A549 (cell line): Measurements from ENCODE around the gene ALDH3A2. TPM values are rescaled to one million over a fixed set of nuclear protein-coding genes. Genes with fewer than 3 reads are reported as not detected.

ENCODE experiments used
- ATAC-seq, 2 experiments: fragments of 200-7000 bp in 1 of 2; fragments of >200 bp in 1 of 2; cut with Nextera tagmentation in 1 of 2; cut with Tn5 transposase in 1 of 2; 3 replicates each; pipeline versions ENCODE4 v1.8.0 to v1.9.1; 2018 to 2020; ENCODE audit warnings: mild to moderate bottlenecking in 1 of 2, moderate library complexity in 1 of 2
- CTCF ChIA-PET: fragments of 300-600 bp; sonication (Branson Sonifier 250); formaldehyde crosslinking; extraction: SDS; loops from one replicate; lab custom pipeline; 2021; ENCODE audit warnings: antibody characterized with exemption, inconsistent platforms; lab: Yijun Ruan, JAX
- POLR2A ChIA-PET: fragments of 350-600 bp; formaldehyde crosslinking; extraction: SDS; loops from one replicate; lab custom pipeline; 2021; ENCODE audit warnings: antibody characterized with exemption, inconsistent platforms; lab: Yijun Ruan, JAX
- DNase-seq, 2 experiments: peaks; one replicate each; pipeline versions ENCODE4 v3.0.0 to v3.0.0-alpha.2; 2011 to 2016; ENCODE audit warnings: low read depth in 1 of 2, low spot score in 1 of 2
- FAIRE-seq: peaks from 2 replicates; lab custom pipeline; 2011; peaks lifted over from hg19 to GRCh38; lab: Jason Lieb, UNC
- H3K27ac ChIP-seq, 2 experiments: fragments of >200 bp; sonication (Bioruptor Twin); formaldehyde crosslinking; 3 replicates each; pipeline ENCODE4 v1.5.1; 2016 to 2017
- H3K4me1 ChIP-seq: fragments of >200 bp; sonication (Bioruptor Twin); formaldehyde crosslinking; 3 replicates; pipeline ENCODE4 v1.6.1; 2016
- H3K4me2 ChIP-seq: fragments of >200 bp; sonication (Bioruptor Twin); formaldehyde crosslinking; 3 replicates; pipeline ENCODE4 v1.6.1; 2016
- H3K4me3 ChIP-seq: fragments of >200 bp; sonication (Bioruptor Twin); formaldehyde crosslinking; 3 replicates; pipeline ENCODE4 v1.5.1; 2016
- H3K9me3 ChIP-seq: fragments of >200 bp; sonication (Bioruptor Twin); formaldehyde crosslinking; 3 replicates; pipeline ENCODE4 v1.6.1; 2016
- ATOH8 ChIP-seq: fragments of 250-450 bp; sonication (Bioruptor Pico); IDR thresholded peaks from 2 replicates; pipeline ENCODE4 v1.5.0; 2020; ENCODE audit warnings: low read depth, mild to moderate bottlenecking, moderate library complexity
- BCL3 ChIP-seq: fragments of >200 bp; sonication (Bioruptor Twin); formaldehyde crosslinking; IDR thresholded peaks from 3 replicates; pipeline ENCODE4 v1.6.1; 2016
- CBX2 ChIP-seq: fragments of 200-600 bp; sonication (generic); IDR thresholded peaks from 2 replicates; pipeline ENCODE4 v1.6.1; 2016; ENCODE audit warnings: low read depth, mild to moderate bottlenecking, borderline replicate concordance
- CHD2 ChIP-seq: fragments of 150-350 bp; IDR thresholded peaks from 2 replicates; pipeline ENCODE4 v1.6.1; 2014; ENCODE audit warnings: low read length; ENCODE audit not compliant: partially characterized antibody
- CTCF ChIP-seq: fragments of >200 bp; sonication (Bioruptor Twin); formaldehyde crosslinking; IDR thresholded peaks from 3 replicates; pipeline ENCODE4 v1.5.1; 2016
- E2F6 ChIP-seq: IDR thresholded peaks from 2 replicates; pipeline ENCODE4 v1.6.1; 2012; ENCODE audit warnings: low read depth, borderline replicate concordance
- EHMT2 ChIP-seq: fragments of 200-600 bp; sonication (generic); IDR thresholded peaks from 2 replicates; pipeline ENCODE4 v1.6.1; 2016; ENCODE audit warnings: antibody characterized with exemption, low read depth, mild to moderate bottlenecking, moderate library complexity
- EP300 ChIP-seq, 2 experiments: fragments of >200 bp; sonication (Bioruptor Twin); formaldehyde crosslinking; IDR thresholded peaks; 2 replicates in 1 of 2; 3 replicates in 1 of 2; pipeline ENCODE4 v1.6.1; 2016 to 2017
- GATA3 ChIP-seq: IDR thresholded peaks from 2 replicates; pipeline ENCODE4 v1.6.1; 2012; ENCODE audit warnings: borderline replicate concordance
- HMGXB4 ChIP-seq: fragments of 250-450 bp; sonication (Bioruptor Pico); IDR thresholded peaks from 2 replicates; pipeline ENCODE4 v1.5.0; 2021; ENCODE audit warnings: mild to moderate bottlenecking, moderate library complexity, borderline replicate concordance
- HOXA7 ChIP-seq: fragments of 250-450 bp; sonication (Bioruptor Pico); IDR thresholded peaks from 2 replicates; pipeline ENCODE4 v1.5.0; 2020; ENCODE audit warnings: mild to moderate bottlenecking, moderate library complexity
- JUNB ChIP-seq: fragments of >200 bp; sonication (Bioruptor Twin); formaldehyde crosslinking; IDR thresholded peaks from 2 replicates; pipeline ENCODE4 v1.6.1; 2016
- KDM1A ChIP-seq: fragments of 200-600 bp; sonication (generic); IDR thresholded peaks from 2 replicates; pipeline ENCODE4 v1.6.1; 2016; ENCODE audit warnings: low read depth, mild to moderate bottlenecking
- MAX ChIP-seq: IDR thresholded peaks from 2 replicates; pipeline ENCODE4 v1.6.1; 2012
- MYC ChIP-seq: IDR thresholded peaks from 2 replicates; pipeline ENCODE4 v1.6.1; 2012; ENCODE audit warnings: mild to moderate bottlenecking, inconsistent platforms, low read length, improper control_type of control experiment, borderline replicate concordance
- NPAS2 ChIP-seq: fragments of 250-450 bp; sonication (Bioruptor Pico); IDR thresholded peaks from 2 replicates; pipeline ENCODE4 v1.8.0; 2022; ENCODE audit warnings: mild to moderate bottlenecking, moderate library complexity, borderline replicate concordance
- PBX3 ChIP-seq: IDR thresholded peaks from 2 replicates; pipeline ENCODE4 v1.6.1; 2012
- POLR2A ChIP-seq: IDR thresholded peaks from 2 replicates; pipeline ENCODE4 v1.6.1; 2012; ENCODE audit warnings: mild to moderate bottlenecking, low read length
- POLR2AphosphoS2 ChIP-seq: conservative IDR thresholded peaks from 2 replicates; pipeline ENCODE4 v1.6.1; 2012; ENCODE audit warnings: low read length, improper control_type of control experiment, inconsistent platforms
- RAD21 ChIP-seq, 2 experiments: fragments of >200 bp in 1 of 2; sonication (Bioruptor Twin) in 1 of 2; formaldehyde crosslinking in 1 of 2; IDR thresholded peaks in 1 of 2; conservative IDR thresholded peaks in 1 of 2; 2 replicates in 1 of 2; 3 replicates in 1 of 2; pipeline ENCODE4 v1.6.1; 2012 to 2018; ENCODE audit warnings: inconsistent platforms in 1 of 2
- RCOR1 ChIP-seq: fragments of 150-350 bp; IDR thresholded peaks from 2 replicates; pipeline ENCODE4 v1.6.1; 2014; ENCODE audit warnings: antibody characterized with exemption, low read length, low read depth
- RFX5 ChIP-seq: fragments of 450-650 bp; IDR thresholded peaks from 2 replicates; pipeline ENCODE4 v1.7.1; 2014; ENCODE audit warnings: antibody characterized with exemption, mild to moderate bottlenecking, moderate library complexity
- RNF2 ChIP-seq: fragments of 200-600 bp; sonication (generic); IDR thresholded peaks from 2 replicates; pipeline ENCODE4 v1.6.1; 2016; ENCODE audit warnings: low read depth, mild to moderate bottlenecking, antibody characterized with exemption, moderate library complexity, borderline replicate concordance
- SMC3 ChIP-seq: fragments of >200 bp; sonication (Bioruptor Twin); formaldehyde crosslinking; IDR thresholded peaks from 3 replicates; pipeline ENCODE4 v1.6.1; 2018; ENCODE audit warnings: inconsistent platforms
- SREBF2 ChIP-seq: fragments of 450-650 bp; IDR thresholded peaks from 2 replicates; pipeline ENCODE4 v1.6.1; 2014; ENCODE audit warnings: mild to moderate bottlenecking, moderate library complexity
- TFCP2L1 ChIP-seq: fragments of 250-450 bp; sonication (Bioruptor Pico); IDR thresholded peaks from 2 replicates; pipeline ENCODE4 v1.5.0; 2021; ENCODE audit warnings: mild to moderate bottlenecking
- TP53 ChIP-seq: fragments of 250-450 bp; sonication (Bioruptor Pico); IDR thresholded peaks from 2 replicates; pipeline ENCODE4 v1.5.0; 2021; ENCODE audit warnings: mild to moderate bottlenecking, moderate library complexity
- USF2 ChIP-seq: fragments of 450-650 bp; IDR thresholded peaks from 2 replicates; pipeline ENCODE4 v1.6.1; 2014; ENCODE audit warnings: antibody characterized with exemption
- ZC3H11A ChIP-seq: fragments of 450-650 bp; IDR thresholded peaks from 2 replicates; pipeline ENCODE4 v1.6.1; 2014; ENCODE audit warnings: antibody characterized with exemption, mild to moderate bottlenecking
- WGBS: methylation state at CpG from one replicate; pipeline ENCODE4 v1.1.6; 2017; ENCODE audit errors: missing lambda C conversion rate; 5-methylcytosine and 5-hydroxymethylcytosine counted together
- polyA minus RNA-seq: library from RNA; depleted of rRNA, polyadenylated mRNA; stranded (reverse); fragments of >200 nt; gene quantifications from 2 replicates; pipeline ENCODE4 v1.2.3, GENCODE V29; 2011; rRNA and poly(A)+ RNA removed
- polyA plus RNA-seq, 4 experiments: library from polyadenylated mRNA; depleted of rRNA in 3 of 4; stranded (reverse); fragments of >200 nt; fragmentation: RNase III in 1 of 4; extraction: RNeasy Plus Mini Kit Qiagen cat#74134 plus additional on column Dnase treatment in 1 of 4; gene quantifications; 2 replicates in 3 of 4; 3 replicates in 1 of 4; pipeline ENCODE4 v1.2.3, GENCODE V29; 2011 to 2017

The ALDH3A2 gene
- polyA plus RNA-seq (2011; rRNA removed) (195 and 225 TPM in 2 replicates), polyA plus RNA-seq (2017; fragmentation: RNase III; extraction: RNeasy Plus Mini Kit Qiagen cat#74134 plus additional on column Dnase treatment) (140 to 142 TPM (median 140 TPM) in 3 replicates), polyA minus RNA-seq (110 and 113 TPM in 2 replicates)
- polyA plus RNA-seq (2012; cell fraction: cytosol; rRNA removed): 90.7 and 101 TPM in 2 replicates
- polyA plus RNA-seq (2012; cell fraction: nucleus; rRNA removed): 159 and 162 TPM in 2 replicates

- FAIRE-seq (peak; percentile 63), ATAC-seq (peak; percentile 89 to 94), DNase-seq (peak; percentile 99)
- CTCF ChIA-PET: interaction anchor here (0.6 to 7.0 kb wide), 34 partner anchors 11 to 285 kb away, joined by 3 to 62 read pairs (median 5); partner anchors contain the start of genes ALDH3A1, B9D1 and SLC47A1
- peak within 1 kb of the TSS; percentile 95 to 96 for H3K27ac ChIP-seq
- peaks cover 67% of the 10 kb centered on the region for H3K4me1 ChIP-seq
- POLR2A ChIA-PET: interaction anchor here (0.5 to 4.2 kb wide), 47 partner anchors 8 to 361 kb away, joined by 3 to 98 read pairs (median 4); partner anchors contain the start of genes ALDH3A1, B9D1, MAPK7 and SLC47A1
- peak within 1 kb of the TSS; percentile 82 for H3K4me3 ChIP-seq
- WGBS: 2% methylated on average over 46 of the region's 71 CpGs
- H3K4me2 ChIP-seq: peak within 1 kb of the TSS; percentile 92
- no peaks in the 10 kb centered on the region for H3K9me3 ChIP-seq
- TF ChIP-seq MYC (peak; percentile 50; the same call in 1 of the 2 replicates), RCOR1 (no peak), RNF2 (no peak), KDM1A (0 out of 2 replicates have a peak, but pooled peaks have one; percentile 34), EHMT2 (no peak), TFCP2L1 (CRISPR knock-in tag) (no peak; the same call in none of the 2 replicates), POLR2A (peak; percentile 77), POLR2AphosphoS2 (no peak), E2F6 (peak; percentile 91; the same call in 1 of the 2 replicates), RAD21 (conservative IDR thresholded peaks at IDR 0.05 in 1 of 2, IDR thresholded peaks at IDR 0.05 in 1 of 2) (peak; percentile 35 to 54; a peak in 4 of 5 replicates), EP300 (IDR thresholded peaks at IDR 0.05) (no peak; a peak in 1 of 5 replicates), HOXA7 (0 out of 2 replicates have a peak, but pooled peaks have one; percentile 40), BCL3 (peak; percentile 95), CBX2 (no peak), GATA3 (peak; percentile 0; the same call in 1 of the 2 replicates), RFX5 (peak; percentile 20; the same call in 1 of the 2 replicates), NPAS2 (no peak), CHD2 (no peak), ZC3H11A (no peak; the same call in 1 of the 2 replicates), MAX (peak; percentile 97), ATOH8 (CRISPR knock-in tag) (no peak; the same call in 1 of the 2 replicates), CTCF (peak; percentile 26; the same call in 1 of the 3 replicates), TP53 (0 out of 2 replicates have a peak, but pooled peaks have one; percentile 1), HMGXB4 (no peak; the same call in 1 of the 2 replicates), JUNB (no peak), USF2 (peak; percentile 99), SMC3 (peak; percentile 37; the same call in 1 of the 3 replicates), PBX3 (no peak; the same call in 1 of the 2 replicates), SREBF2 (no peak)
Observed at GRCh38 chr17:19648475-19649273, at the start of gene ALDH3A2. ALDH3A2 (plus strand) TSS chr17:19648751; CDS start chr17:19648972, 221 bp downstream.
